Neural cell (in vitro differentiated cells): Measurements from ENCODE around the gene FAM107B. TPM values are rescaled to one million over a fixed set of nuclear protein-coding genes. Genes with fewer than 3 reads are reported as not detected.
A peak's percentile ranks its signal among the peaks of the same experiment; 100 is the strongest.

ENCODE experiments used
- H2AFZ ChIP-seq: fragments of 200-600, 300-800 bp; sonication (generic), shearing (Covaris generic); 2 replicates; pipeline ENCODE4 v1.6.0; 2014; ENCODE audit warnings: low read depth, mild to moderate bottlenecking, antibody characterized with exemption, low read length, moderate library complexity
- H3F3A ChIP-seq: fragments of 200-600 bp; shearing (Covaris generic); 2 replicates; pipeline ENCODE4 v1.6.1; 2016; ENCODE audit warnings: mild to moderate bottlenecking, moderate library complexity, mixed read lengths, antibody characterized with exemption, low read length; ENCODE audit not compliant: insufficient read depth, poor library complexity, severe bottlenecking
- H3K27ac ChIP-seq: fragments of 200-600, 300-800 bp; sonication (generic), shearing (Covaris generic); 2 replicates; pipeline ENCODE4 v1.5.1; 2014; ENCODE audit warnings: mild to moderate bottlenecking, low read length, moderate library complexity
- H3K27me3 ChIP-seq: fragments of 300-800, 200-600 bp; sonication (generic), shearing (Covaris generic); 2 replicates; pipeline ENCODE4 v1.6.0; 2014; ENCODE audit warnings: mild to moderate bottlenecking, low read depth, low read length, moderate library complexity; ENCODE audit not compliant: insufficient read depth
- H3K36me3 ChIP-seq: fragments of 300-800, 200-600 bp; sonication (generic), shearing (Covaris generic); 2 replicates; pipeline ENCODE4 v1.5.1; 2014; ENCODE audit warnings: mild to moderate bottlenecking, antibody characterized with exemption, low read length, moderate library complexity; ENCODE audit not compliant: insufficient read depth
- H3K4me2 ChIP-seq: fragments of 300-800, 200-600 bp; sonication (generic), shearing (Covaris generic); 2 replicates; pipeline ENCODE4 v1.6.0; 2014; ENCODE audit warnings: mild to moderate bottlenecking, low read length
- H3K4me3 ChIP-seq: fragments of 300-800, 200-600 bp; sonication (generic), shearing (Covaris generic); 2 replicates; pipeline ENCODE4 v1.5.1; 2014; ENCODE audit warnings: mild to moderate bottlenecking, low read length, moderate library complexity
- H3K79me2 ChIP-seq: fragments of 200-600 bp; shearing (Covaris generic); replicated peaks from 2 replicates; pipeline ENCODE4 v1.6.0; 2014; ENCODE audit warnings: mild to moderate bottlenecking, low read length, moderate library complexity; ENCODE audit not compliant: insufficient read depth
- H3K9ac ChIP-seq: fragments of 300-800, 200-600 bp; sonication (generic), shearing (Covaris generic); 2 replicates; pipeline ENCODE4 v1.6.1; 2016; ENCODE audit warnings: mild to moderate bottlenecking, low read length, mixed read lengths
- H3K9me2 ChIP-seq: fragments of 200-600 bp; shearing (Covaris generic); 2 replicates; pipeline ENCODE4 v1.6.1; 2016; ENCODE audit warnings: mild to moderate bottlenecking, low read length, mixed read lengths; ENCODE audit not compliant: insufficient read depth
- H3K9me3 ChIP-seq: fragments of 200-600, 300-800 bp; sonication (generic), shearing (Covaris generic); 2 replicates; pipeline ENCODE4 v1.6.1; 2016; ENCODE audit warnings: mild to moderate bottlenecking, mixed run types, low read length, moderate library complexity, mixed read lengths
- H4K20me1 ChIP-seq: fragments of 200-600 bp; shearing (Covaris generic); 2 replicates; pipeline ENCODE4 v1.6.1; 2016; ENCODE audit warnings: mild to moderate bottlenecking, mixed run types; ENCODE audit not compliant: insufficient read depth
- CTCF ChIP-seq: fragments of 450-650 bp; IDR thresholded peaks from 2 replicates; pipeline ENCODE4 v1.5.1; 2014; ENCODE audit warnings: antibody characterized with exemption, mild to moderate bottlenecking, moderate library complexity; ENCODE audit not compliant: poor library complexity, severe bottlenecking
- EP300 ChIP-seq: fragments of 450-650 bp; conservative IDR thresholded peaks from 2 replicates; pipeline ENCODE4 v1.6.1; 2014; ENCODE audit warnings: antibody characterized with exemption, mild to moderate bottlenecking, moderate library complexity; ENCODE audit not compliant: poor library complexity, severe bottlenecking
- EZH2 ChIP-seq: fragments of 200-600, 300-800 bp; shearing (Covaris generic), sonication (generic); IDR thresholded peaks from 2 replicates; pipeline ENCODE4 v1.6.1; 2014; ENCODE audit warnings: antibody characterized with exemption, low read length, borderline replicate concordance, mild to moderate bottlenecking; ENCODE audit not compliant: insufficient read depth, poor library complexity, severe bottlenecking
- MXI1 ChIP-seq: fragments of 450-650 bp; conservative IDR thresholded peaks from 2 replicates; pipeline ENCODE4 v1.6.1; 2014; ENCODE audit warnings: antibody characterized with exemption, mild to moderate bottlenecking; ENCODE audit not compliant: poor library complexity, severe bottlenecking
- POLR2AphosphoS5 ChIP-seq: IDR thresholded peaks from 2 replicates; pipeline ENCODE4 v1.6.1; 2012
- RAD21 ChIP-seq: fragments of 450-650 bp; conservative IDR thresholded peaks from 2 replicates; pipeline ENCODE4 v1.6.1; 2014; ENCODE audit warnings: antibody characterized with exemption, mild to moderate bottlenecking, moderate library complexity
- REST ChIP-seq: IDR thresholded peaks from 2 replicates; pipeline ENCODE4 v1.6.1; 2012; ENCODE audit warnings: borderline replicate concordance
- SMC3 ChIP-seq: fragments of 450-650 bp; conservative IDR thresholded peaks from 2 replicates; pipeline ENCODE4 v1.6.1; 2014; ENCODE audit warnings: antibody characterized with exemption, mild to moderate bottlenecking, moderate library complexity; ENCODE audit not compliant: poor library complexity
- TAF1 ChIP-seq: IDR thresholded peaks from 2 replicates; pipeline ENCODE4 v1.6.1; 2012; ENCODE audit warnings: low read depth
- polyA plus RNA-seq: library from polyadenylated mRNA; depleted of rRNA; stranded (reverse); fragments of >200 nt; gene quantifications from 2 replicates; pipeline ENCODE4 v1.2.3, GENCODE V29; 2014

The FAM107B gene
- polyA plus RNA-seq, 1 donor from 2014 or later, result 106 TPM

DNA sequence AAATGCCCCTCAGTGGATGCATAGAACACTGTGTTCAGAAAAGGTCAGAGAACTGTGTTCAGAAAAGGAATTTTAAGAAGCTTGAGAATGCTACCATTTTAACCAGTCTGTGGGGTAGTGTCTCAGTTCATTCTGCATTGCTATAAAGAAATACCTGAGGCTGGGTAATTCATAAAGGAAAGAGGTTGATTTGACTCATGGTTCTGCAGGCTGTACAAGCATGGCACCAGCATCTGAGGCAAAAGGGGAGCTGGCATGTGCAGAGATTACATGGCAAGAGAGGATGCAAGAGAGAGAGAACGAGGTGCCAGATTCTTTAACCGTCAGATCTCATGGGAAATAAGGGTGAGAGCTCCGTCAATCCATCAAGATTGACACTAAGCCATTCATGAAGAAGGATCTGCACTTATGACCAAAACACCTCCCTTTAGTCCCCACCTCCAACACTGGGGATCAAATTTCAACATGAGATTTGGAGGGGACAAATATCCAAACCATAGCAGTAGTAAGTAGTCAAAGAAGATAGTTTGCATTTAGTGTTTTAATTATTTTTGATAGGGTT, 119.8 kb downstream of the FAM107B start:
- no peak for TF ChIP-seq CTCF
- TF ChIP-seq EP300, result peak; percentile 36
- TF ChIP-seq TAF1, result no peak
- no peaks in the 10 kb centered on the region for H4K20me1 ChIP-seq
- no peaks in the 10 kb centered on the region for H3K27me3 ChIP-seq
- H2AFZ ChIP-seq, result no peak overlapping the region
- no peak overlapping the region for H3K4me3 ChIP-seq
- H3K9me2 ChIP-seq, result no peaks in the 10 kb centered on the region
- no peaks in the 10 kb centered on the region for H3K36me3 ChIP-seq
- H3K79me2 ChIP-seq, result no peaks in the 10 kb centered on the region
- H3K9ac ChIP-seq, result no peak overlapping the region
- no peak overlapping the region for H3K4me2 ChIP-seq
- no peak overlapping the region for H3K27ac ChIP-seq
- no peaks in the 10 kb centered on the region for H3K9me3 ChIP-seq
- H3F3A ChIP-seq, result no peaks in the 10 kb centered on the region

GRCh38 chr10:14653271-14654161, 121.2 kb downstream of the FAM107B start:
- H3K27me3 ChIP-seq, result no peaks in the 10 kb centered on the region
- H2AFZ ChIP-seq, result no peak overlapping the region
- H3K4me2 ChIP-seq, result no peak overlapping the region
- no peaks in the 10 kb centered on the region for H4K20me1 ChIP-seq
- no peak overlapping the region for H3K4me3 ChIP-seq
- no peaks in the 10 kb centered on the region for H3K36me3 ChIP-seq
- no peak overlapping the region for H3K9ac ChIP-seq
- no peaks in the 10 kb centered on the region for H3K9me2 ChIP-seq
- no peaks in the 10 kb centered on the region for H3K79me2 ChIP-seq
- H3F3A ChIP-seq, result peaks cover 5% of the 10 kb centered on the region
- TF ChIP-seq CTCF, result no peak
- no peak for TF ChIP-seq REST
- TF ChIP-seq POLR2AphosphoS5, result no peak
- no peak for TF ChIP-seq TAF1
- TF ChIP-seq MXI1, result no peak
- TF ChIP-seq EZH2, result no peak
- TF ChIP-seq SMC3, result no peak
- no peak for TF ChIP-seq RAD21
- TF ChIP-seq EP300, result no peak
- H3K27ac ChIP-seq, result peak overlapping the region; percentile 32
- H3K9me3 ChIP-seq, result no peaks in the 10 kb centered on the region
